ENCODE data around the gene LRP1B.

Gene LRP1B

DNA sequence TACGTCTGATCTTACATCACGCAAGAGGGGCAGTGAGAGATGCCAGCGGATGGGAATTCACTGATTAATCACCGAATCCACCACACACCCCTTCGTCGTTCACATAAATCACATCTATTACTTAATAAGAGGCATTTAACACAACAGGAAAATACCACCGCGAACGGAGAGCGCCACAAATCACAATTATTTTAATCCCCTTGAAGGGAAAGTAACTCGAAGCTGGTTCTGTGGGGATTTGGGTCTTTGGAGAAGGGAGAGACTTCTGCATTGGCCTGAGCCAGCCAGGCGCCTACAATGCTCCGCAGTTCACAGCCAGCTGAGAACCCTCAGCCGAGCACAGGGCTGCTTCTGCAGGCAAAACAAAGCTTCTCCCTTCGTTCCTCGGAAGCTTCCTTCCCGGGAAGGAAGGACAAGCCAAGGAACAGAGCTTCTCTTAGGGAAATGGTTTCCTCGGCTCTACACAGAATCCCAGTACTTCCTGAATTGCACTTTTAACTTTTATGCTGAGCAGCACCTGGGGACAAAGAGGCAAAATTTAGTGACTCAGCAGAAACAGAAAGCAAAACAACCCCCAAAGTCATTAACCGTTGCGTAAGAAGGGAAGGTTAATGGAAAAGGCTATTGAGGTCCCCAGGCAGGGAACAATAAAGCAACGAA, at the start of gene LRP1B:
LRP1B (minus strand) TSS at position 7 of the 660 bp plus-strand sequence. CDS start 287 bp downstream, outside the sequence.
- DNase-seq = peak; percentile 76

DNA sequence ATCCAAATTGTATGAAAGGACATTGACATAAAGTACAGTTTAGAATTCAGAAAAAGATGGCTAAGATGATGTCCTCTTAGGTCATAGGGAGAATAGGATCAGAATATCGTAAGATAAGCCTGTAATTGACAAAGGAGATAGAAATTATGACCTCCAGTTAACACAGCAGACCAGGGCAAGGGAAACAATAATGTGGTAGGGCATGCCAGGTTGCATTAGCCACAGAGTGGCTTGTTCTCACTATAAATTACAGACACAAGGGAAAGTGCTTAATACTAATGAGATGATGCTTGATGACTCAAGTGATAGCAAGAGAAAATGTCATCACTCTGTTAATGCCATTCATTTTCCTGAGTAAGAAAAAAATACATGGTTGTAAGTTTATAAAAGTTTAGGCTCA, 48.9 kb upstream of the LRP1B start:
- DNase-seq = no peak

DNA sequence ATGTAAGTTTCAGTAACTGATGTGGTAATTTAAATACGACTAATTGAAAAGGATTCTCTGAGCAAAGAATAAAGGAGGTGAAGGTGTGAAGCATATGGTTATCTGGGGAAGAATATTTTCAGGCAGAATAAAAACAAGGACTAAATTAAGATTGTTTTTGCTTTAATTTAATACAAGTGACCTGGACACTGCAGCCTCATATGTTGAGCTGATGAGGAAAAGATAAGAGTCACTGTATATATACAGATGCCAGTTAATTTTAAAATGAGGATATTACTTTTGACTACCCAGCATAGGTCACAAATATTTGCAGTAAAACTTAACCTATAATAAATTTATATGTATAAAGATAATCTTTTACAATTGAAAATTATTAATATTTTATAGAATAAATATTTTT, 47.8 kb upstream of the LRP1B start:
- no peak for DNase-seq

- DNase-seq = no peak
Measured at GRCh38 chr2:142176941-142177340, 46.1 kb upstream of the LRP1B start.

DNA sequence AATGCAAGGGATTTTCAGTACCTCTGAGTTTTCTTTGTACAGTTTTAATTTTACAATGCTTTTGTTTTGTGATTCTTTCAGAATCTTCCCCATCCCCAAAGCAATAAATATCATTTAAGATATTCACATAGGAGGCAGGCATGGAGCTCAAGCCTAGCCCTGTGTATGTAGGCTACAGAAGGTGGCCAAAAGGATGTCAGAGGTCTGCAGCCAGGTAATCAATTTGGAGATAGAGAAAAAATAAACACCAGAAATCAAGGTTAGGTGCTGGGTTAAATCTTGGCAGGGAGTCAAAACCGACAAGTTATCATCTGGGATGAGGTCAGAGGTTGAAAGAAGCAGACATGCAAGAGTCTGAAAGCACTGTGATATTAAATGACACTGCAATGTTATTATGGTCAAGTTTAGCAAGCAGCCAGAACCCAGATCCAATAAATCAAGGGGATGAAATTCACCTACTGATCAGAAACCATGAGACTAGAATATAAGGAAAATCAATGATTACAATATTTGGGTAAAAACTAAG, 45.1 kb upstream of the LRP1B start:
- DNase-seq = no peak

DNA sequence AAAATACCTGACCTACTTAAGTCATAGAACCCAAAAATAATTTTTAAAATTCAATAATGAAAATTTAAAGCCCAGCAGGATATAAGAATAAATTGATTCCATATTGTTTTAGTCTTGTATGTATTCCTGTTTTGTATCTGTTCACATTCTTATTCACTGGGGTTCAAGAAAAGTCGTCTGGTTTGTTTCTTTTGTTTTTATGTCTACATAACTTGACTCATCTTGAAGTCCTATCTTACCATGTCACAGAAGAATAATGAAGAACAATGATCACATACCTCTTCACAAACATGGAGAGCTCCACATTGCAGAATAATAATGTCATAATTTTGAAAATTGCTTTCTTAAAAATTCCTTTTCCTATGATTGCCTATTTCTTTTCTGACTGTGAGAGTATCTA, 43.4 kb upstream of the LRP1B start:
- DNase-seq = no peak

DNA sequence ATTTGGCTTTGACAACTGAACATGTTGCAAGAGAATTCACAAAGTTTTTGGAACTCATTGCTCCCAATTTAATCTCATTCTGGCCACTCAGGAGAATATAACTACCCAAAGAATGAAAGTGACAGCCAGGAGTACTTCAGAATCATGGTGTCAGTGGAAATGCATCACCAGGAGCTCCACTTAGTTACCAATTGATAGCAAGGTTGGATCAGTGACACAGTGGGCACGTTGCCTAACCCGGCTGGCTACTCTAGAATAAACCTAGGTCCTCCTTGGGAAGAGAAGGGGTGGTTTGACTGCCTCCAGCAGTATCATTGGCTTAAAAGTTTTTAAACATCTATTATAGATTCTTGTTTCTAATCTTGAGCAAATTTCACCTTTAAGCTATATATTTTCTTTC, 40.0 kb upstream of the LRP1B start:
- DNase-seq = no peak

DNA sequence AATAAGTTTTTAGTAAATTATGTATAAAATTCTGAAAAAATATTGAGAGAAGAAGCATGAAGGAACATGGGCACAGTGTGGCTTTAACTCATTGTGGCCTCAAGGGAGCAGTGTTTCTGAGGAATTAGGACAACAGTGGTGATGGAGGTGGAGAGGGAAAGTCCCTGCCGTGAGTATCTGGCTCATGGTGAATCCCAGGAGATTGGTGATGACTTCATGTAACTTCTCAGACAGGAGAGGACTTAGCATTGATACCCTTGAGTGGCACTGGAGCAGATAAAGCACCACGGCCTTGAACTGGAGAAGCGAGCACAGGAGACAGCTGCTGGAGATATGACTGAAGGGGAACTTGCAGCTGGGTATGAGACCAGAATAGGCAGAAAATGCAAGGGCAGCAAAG, 35.0 kb upstream of the LRP1B start:
- DNase-seq = peak; percentile 70

- DNase-seq = no peak
Measured at GRCh38 chr2:142153601-142154000, 22.8 kb upstream of the LRP1B start.

DNA sequence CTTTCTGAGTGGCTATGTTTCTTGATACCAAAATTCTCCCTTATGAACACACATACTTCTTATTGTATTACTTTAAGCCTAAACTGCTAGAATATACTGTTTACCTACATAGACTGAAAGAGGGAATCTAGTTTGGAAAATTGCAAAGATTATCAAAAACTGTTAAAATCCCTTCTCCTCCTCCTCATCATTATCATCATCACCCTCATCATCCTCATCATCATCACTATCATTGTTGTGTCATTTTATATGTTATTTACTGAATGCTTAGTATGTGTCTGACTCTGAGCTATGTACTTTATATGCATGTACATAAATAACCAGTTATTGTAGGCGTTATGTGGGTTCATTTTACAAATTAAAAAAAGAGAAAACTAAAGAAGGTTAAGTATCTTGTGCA, 19.6 kb upstream of the LRP1B start:
- no peak for DNase-seq

DNA sequence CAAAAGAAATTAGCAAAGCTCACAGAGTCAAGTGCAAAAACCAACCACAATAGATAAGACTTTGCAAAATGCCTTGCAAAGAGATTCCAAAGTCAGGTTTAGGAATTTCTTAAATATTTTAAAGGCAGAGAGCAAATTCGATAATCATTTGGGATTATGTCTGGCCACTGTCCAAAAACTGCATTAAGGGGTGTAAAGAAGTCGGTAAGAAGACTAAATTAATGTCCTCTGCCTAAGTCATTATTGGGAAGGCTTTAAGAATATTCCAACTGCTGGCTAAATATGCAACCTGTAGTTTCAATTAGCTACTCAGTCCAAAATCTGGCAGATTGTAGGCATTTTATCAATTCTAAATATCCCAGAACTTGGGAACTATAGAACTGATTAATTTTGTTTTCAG, 13.7 kb upstream of the LRP1B start:
- no peak for DNase-seq

- DNase-seq = peak; percentile 74
Measured at GRCh38 chr2:142142595-142142994, 11.8 kb upstream of the LRP1B start.

GRCh38 chr2:142140434-142140845, 9.6 kb upstream of the LRP1B start:
- no peak for DNase-seq

DNA sequence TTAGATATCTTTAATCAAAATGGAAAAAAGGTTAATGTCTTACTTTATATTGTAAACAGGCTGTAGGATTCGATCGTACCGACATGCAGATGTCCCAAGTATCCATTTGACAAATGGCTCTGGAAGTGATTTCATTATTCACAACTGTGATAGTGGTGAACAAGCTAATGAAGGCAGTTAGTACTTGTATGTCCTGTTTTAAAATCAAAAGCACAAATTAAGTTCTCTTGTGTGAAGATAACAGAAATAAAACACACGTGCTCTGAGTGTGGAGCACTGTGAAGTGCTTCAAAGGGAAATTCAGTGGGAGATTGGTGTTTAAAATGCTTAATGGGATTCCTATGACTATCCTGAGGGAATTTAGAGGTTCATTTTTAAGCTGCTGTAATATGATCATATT, 8.6 kb upstream of the LRP1B start:
- DNase-seq = no peak

DNA sequence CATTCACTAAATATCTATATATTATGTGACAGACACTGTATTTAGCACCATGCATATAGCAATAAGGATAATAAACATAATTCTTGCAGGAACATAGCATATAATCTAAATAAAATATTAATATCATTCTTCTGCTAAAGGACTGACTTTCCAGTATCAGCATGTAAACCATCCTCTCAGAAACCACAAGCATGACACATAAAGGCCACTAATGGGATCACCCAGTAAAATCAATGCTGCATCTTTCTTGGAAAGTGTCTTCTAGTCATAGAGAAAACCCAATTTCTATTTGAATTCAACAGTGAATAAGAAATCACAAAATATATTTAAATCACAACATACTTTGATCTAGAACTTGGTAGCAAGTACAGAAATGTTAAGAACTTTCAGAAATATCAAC, 5.8 kb upstream of the LRP1B start:
- DNase-seq = no peak

DNA sequence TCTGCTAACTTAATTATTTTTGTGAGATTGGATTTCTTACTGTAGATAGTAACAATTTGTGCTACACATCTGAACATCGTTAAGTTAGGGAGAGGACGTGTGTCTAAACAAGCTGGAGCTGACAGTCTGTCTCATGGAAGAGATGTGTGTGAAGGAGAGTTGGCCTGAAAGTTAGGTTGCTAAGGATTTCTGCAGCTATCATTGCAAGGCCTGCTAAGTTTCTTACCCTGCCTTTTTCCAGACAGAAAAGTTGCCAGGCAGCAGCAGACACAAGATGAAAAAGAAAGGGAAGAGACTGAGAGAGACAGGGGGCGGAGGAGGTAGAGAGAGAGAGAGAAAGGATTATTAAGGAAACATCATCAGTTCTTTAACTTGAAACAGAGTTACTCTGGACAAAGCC, 4.1 kb upstream of the LRP1B start:
- DNase-seq = no peak

GRCh38 chr2:142130111-142131009, 456 bp downstream of the LRP1B start:
- DNase-seq = peak; percentile 86

DNA sequence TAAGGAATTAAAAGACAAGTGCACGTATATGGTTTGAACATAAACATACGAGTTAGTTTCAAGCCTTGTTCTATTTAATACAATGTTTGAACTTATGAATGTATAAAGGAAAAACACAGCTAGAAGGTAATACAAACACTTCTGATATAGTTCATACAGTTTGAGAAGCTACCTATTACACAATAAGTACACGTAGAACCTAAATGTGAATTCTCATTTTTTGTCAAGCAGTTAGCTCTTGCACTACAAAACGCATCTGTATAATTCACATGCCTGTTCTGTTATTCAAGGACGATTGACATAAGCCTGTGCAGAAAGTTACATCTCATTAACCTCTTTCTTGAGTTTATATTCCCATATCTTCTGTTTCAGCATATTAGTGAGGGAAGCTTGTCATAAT, 2.7 kb downstream of the LRP1B start:
- no peak for DNase-seq

GRCh38 chr2:142127248-142127647, 3.6 kb downstream of the LRP1B start:
- no peak for DNase-seq

DNA sequence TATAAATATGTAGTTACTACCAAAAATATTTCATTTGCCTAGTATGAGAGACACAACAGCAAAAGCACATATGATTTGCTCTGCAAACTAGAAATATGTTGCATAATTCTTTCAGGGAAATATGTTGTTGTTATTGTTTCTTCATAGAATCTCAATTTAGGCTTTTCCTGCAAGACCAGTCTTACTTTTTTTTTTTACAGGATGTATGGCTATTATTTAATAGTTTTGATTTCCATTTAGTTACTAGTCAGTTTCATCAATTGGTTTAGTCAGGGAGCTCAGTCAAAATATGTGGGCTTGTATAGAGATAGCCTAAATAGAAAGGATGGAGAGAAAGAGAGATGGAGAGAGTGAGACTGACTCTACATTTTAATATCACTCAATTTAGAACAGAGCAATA, 6.1 kb downstream of the LRP1B start:
- no peak for DNase-seq

DNA sequence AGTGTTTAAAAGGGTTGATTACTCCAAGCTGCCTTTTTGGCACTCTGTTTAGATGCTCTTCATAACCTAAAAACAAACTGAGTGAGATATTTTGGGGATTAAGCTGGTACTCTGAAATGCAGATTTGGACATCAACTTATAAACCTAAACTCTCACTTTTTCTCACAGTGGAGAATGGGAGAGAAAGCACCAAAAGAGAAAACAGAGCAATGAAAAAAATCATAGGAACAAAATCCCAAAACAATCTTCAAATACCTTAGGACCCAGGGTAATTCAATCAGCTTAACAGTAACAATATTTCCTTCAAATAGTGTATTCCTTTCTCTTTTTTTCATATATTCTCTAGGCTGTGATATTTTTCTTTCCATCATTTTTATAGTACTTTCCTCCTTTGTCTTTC, 11.5 kb downstream of the LRP1B start:
- DNase-seq = no peak

GRCh38 chr2:142112757-142113221, 18.0 kb downstream of the LRP1B start:
- DNase-seq = peak; percentile 68

DNA sequence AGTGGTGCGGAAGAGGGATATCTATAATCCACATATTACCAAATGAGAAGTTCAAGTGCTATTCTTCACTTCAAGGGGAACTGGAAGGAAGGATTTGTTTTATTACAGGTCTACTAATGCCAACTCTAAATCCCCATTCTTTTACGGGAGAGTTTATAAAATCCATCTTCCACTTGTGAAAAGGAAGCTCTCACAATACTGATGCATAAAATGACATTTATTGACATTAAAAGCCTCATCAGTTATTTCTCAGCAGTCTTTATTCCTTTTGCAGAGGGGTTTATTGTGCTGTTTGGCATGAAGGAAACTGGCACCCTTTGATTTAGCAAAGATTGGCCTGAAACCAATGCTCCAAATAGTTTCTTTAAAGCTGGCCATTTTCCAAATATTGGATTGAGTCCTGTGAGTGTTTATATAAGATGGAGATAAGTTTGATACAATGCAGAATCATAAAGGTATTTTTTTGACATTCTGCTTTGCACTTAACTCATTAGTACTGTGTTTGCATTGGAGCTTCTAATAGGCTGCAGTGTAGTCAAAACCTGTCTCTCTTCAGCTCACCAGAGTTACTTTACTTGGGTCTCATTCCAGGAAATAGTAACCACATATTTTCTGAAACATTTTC, 26.6 kb downstream of the LRP1B start:
- no peak for DNase-seq

- no peak for DNase-seq
Measured at GRCh38 chr2:142100970-142101369, 29.8 kb downstream of the LRP1B start.
